ENCODE results near the gene EFCAB11.
A peak's percentile ranks its signal among the peaks of the same experiment; 100 is the strongest.

The EFCAB11 gene

DNA sequence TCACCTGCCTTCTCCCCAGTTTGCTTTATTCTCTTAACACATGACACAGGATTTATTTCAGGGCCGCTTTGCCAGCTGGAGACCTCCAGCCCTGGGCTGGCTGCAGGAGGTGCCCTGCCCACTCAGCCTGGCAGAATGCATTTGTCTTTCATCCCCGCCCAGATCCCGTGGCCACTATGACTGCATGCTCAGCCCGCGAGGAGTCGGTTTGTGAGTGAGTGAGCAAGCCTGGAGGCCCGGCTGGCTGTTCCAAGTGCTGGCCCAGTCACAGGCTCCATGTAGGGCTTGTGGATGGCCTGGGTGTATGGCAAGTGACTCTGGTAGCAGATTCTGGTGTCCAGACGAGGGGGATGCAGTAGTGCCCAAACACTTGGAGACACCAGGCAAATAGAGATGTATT lies 3.3 kb upstream of the EFCAB11 start:
- H3K4me3 ChIP-seq (replicated peaks; ENCODE audit: low read depth, low read length): no peak overlapping the region
- TF ChIP-seq, protein P1, sequence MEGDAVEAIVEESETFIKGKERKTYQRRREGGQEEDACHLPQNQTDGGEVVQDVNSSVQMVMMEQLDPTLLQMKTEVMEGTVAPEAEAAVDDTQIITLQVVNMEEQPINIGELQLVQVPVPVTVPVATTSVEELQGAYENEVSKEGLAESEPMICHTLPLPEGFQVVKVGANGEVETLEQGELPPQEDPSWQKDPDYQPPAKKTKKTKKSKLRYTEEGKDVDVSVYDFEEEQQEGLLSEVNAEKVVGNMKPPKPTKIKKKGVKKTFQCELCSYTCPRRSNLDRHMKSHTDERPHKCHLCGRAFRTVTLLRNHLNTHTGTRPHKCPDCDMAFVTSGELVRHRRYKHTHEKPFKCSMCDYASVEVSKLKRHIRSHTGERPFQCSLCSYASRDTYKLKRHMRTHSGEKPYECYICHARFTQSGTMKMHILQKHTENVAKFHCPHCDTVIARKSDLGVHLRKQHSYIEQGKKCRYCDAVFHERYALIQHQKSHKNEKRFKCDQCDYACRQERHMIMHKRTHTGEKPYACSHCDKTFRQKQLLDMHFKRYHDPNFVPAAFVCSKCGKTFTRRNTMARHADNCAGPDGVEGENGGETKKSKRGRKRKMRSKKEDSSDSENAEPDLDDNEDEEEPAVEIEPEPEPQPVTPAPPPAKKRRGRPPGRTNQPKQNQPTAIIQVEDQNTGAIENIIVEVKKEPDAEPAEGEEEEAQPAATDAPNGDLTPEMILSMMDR (IDR thresholded peaks at IDR 0.05; ENCODE audit: low read length, missing control alignments): no peak
- no peak for DNase-seq (ENCODE audit: low read depth)

DNA sequence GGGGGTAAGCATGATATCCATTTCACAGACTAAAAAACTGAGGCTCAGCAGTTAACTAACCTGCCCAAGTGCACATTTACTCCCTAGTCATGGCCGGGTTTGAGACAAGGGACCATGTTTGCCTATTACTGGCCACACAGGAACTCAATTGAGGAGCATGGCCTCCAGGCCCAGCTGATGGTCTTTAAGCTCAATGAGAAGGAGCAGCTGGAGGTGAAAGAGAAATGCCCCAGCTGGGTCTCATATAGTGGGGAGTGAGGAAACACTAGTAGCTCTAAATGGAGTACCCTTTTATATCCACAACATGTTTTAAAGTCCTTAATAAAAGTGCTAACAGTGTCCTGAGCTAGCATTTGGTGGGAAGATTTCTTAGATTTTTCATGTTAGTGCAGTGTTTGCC lies 2.8 kb upstream of the EFCAB11 start:
- TF ChIP-seq, protein P1 (IDR thresholded peaks at IDR 0.05; ENCODE audit: low read length, missing control alignments): no peak
- H3K4me3 ChIP-seq (replicated peaks; ENCODE audit: low read depth, low read length): no peak overlapping the region
- DNase-seq (ENCODE audit: low read depth): no peak

DNA sequence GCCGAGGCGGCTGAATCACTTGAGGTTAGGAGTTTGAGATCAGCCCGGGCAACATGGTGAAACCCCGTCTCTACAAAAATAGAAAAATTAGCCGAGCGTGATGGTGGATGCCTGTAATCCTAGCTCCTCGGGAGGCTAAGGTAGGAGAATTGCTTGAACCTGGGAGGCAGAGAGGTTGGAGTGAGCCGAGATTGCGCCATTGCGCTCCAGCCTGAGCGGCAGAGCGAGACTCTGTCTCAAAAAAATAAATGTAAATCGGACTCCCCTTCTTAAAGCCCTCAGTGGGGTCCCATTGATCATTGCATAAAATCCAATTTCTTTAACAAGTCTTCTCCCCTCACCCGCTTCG lies 2.1 kb upstream of the EFCAB11 start:
- H3K4me3 ChIP-seq (replicated peaks; ENCODE audit: low read depth, low read length): peak overlapping the region; percentile 71
- DNase-seq (ENCODE audit: low read depth): no peak
- TF ChIP-seq, protein P1 (IDR thresholded peaks at IDR 0.05; ENCODE audit: low read length, missing control alignments): no peak

DNA sequence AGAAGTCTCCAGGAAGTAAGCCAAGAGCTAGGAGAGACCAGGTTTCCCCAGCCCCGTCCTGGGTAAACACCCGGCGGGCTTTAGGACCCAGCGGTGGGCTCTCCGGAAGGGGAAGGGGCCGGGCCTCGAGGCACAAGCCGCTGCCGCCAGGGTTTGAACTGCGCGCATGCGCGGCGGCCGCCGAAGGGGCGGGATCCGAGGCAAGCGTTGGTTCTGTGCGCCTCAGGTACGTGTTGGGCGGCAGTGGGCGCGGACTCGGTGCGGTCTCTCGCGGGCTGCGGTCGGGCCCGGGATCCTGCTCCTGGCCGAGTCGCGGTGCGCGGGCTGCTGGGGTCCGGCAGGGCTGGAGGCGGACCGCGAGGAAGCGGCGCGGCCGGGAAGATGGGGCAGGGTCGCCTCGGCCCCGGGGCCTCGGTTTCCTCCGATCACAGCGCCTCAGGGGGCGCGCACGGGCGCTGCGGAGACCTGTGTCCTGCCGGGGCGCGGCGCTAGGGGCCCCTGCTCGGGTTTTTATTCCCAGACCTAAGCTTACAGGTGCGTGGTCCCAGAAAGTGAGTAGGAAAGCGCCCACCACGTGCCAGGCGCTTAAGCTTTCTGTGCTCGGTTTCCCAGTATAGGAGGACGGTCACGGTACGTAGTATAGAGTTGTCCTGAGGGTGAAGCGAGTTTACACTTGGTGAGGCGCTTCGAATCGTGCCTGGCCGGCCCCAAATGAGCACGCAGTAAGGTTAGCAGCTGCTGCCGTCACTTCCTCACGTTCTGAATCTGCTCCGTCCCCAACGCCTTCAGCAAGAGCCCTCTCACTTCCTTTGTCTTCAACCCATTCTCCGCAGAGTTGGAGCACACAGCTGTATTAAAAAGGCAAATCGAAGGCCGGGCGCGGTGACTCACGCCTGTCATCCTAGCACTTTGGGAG lies 1.5 kb upstream of the EFCAB11 start, which contains the start of gene TDP1:
TSS of gene TDP1 (plus strand) at position 183 of the 916 bp plus-strand sequence. CDS start 7,188 bp downstream, outside the sequence.
- H3K4me3 ChIP-seq (replicated peaks; ENCODE audit: low read depth, low read length): peak within 1 kb of the TSS; percentile 71
- TF ChIP-seq, protein P1 (IDR thresholded peaks at IDR 0.05; ENCODE audit: low read length, missing control alignments): no peak
- DNase-seq (ENCODE audit: low read depth): peak; percentile 94

DNA sequence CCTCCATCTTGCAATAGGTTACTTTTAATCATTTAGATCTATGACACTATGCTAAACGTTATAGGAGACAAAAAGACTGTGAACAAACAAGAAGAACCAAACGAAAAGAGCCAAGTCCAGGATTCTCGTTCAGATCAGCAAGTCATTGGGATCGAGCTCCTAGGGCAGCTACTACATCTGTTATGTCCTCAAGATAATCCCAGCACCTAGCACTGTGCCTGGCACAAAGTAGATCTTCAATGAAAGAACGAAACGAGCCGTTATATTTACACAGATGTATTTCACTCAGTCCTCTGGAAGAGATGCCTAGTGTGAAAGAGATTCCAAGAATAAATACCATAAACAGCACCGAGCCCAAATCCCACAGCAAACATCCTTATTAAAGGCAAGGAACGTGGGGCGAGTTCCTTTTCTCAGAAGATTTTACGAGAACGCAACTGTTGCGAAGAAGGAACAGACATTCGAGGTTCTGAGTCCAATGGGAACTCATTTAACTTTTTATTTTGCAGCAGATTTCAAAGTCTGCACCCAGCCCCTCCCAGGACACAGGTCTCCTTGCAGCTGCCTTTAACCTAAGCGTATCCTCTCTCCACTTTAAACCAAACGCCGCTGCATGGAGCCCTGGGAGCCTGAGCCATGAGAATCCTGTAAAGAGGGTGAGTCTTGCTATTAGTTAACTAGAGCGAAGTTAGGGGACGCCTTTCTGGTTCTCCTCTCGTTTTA lies 653 bp upstream of the EFCAB11 start:
- no peak for DNase-seq (ENCODE audit: low read depth)
- TF ChIP-seq, protein P1 (IDR thresholded peaks at IDR 0.05; ENCODE audit: low read length, missing control alignments): no peak
- H3K4me3 ChIP-seq (replicated peaks; ENCODE audit: low read depth, low read length): peak overlapping the region; percentile 71

DNA sequence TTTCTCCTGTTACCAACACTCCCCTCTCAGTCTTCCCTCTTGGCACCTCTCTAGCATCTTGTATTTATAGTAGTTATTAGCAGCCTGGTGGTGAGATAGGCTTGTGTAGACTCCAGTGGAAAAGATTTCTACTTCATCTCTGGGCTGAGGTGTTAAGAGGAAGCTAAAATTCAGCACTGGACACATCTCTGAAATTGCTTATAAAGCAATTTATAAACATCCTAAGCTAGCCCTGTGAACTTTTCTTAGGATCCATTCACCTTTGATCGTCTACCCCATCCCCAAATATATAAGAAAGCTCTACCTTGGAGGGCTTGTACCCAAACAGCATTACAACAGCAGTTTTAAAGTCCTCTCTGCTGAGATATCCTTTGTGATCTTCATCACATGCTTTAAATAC lies 928 bp downstream of the EFCAB11 start:
- no peak for DNase-seq (ENCODE audit: low read depth)
- peak overlapping the region; percentile 71 for H3K4me3 ChIP-seq (replicated peaks; ENCODE audit: low read depth, low read length)
- TF ChIP-seq, protein P1 (IDR thresholded peaks at IDR 0.05; ENCODE audit: low read length, missing control alignments): no peak

Data from fibroblast of pulmonary artery (primary cell).